IPS DF 19.7 (cell line): ENCODE data around the gene FHOD3.

Experiments
- DNase-seq: peaks from one replicate; pipeline ENCODE4 v3.0.0-alpha.2; 2013; ENCODE audit warnings: low read depth, low spot score

Gene FHOD3

DNA sequence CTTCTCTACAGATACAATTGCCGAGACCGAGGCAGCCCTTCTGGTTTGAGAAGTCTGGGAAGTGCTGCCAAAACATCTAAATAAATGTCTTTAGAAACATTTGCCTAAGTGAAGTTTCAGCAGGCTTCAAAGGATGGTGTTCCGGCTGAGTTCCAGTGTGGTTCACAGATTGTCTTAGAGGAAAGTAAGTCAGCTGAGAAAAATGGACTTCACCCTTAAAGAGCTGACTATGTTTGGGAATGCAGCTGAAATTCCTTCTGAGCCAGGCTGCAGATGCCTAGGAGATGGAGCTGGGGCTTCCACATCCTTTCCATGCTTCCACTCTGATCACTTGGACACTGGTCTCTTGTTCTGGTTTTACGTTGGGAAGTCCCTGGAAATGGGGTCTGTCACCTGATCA lies 83.6 kb downstream of the FHOD3 start:
- no peak for DNase-seq

GRCh38 chr18:36382854-36383253 lies 85.3 kb downstream of the FHOD3 start:
- no peak for DNase-seq

GRCh38 chr18:36386150-36386920 lies 88.8 kb downstream of the FHOD3 start:
- DNase-seq = no peak

DNA sequence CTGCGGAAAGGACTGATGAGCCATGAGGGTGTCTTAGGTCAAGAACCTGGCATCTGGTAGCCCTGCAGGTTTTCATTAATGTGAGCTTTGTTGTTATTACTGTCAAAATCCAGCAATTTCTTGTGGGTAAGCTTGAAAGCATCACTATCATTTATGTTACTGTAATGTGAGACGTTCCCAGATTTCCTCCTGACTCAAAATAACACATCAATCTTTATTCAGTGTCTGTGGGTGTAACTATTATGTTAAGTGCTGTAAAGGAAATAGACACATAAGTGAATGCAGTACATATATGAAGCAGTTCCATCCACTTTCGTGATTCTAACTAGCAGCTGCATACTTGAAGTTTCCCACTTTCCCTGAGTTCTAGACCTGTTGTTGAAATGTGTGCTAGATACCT lies 89.8 kb downstream of the FHOD3 start:
- DNase-seq = no peak

DNA sequence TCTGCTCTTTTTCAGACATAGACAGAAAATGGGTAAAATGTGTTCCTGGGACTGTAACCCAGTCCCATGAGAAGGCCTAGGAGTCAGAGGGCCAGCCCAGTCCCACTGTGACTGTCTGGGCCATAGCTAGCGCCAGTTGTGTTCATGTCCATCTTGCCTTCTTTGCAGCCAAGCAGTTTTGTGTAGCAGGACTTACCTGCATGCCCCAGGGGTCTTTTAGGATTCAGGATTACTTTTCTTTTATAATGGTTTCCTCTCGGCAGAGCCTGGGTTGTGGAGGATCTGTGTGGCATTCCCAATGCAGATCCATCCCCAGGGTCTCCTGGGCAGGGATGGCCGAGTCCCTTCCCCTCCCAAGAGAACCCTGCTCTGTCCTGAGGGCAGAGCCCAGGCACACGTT lies 90.8 kb downstream of the FHOD3 start:
- DNase-seq = no peak

GRCh38 chr18:36389027-36389426 lies 91.5 kb downstream of the FHOD3 start:
- no peak for DNase-seq

GRCh38 chr18:36389811-36390581 lies 92.5 kb downstream of the FHOD3 start:
- no peak for DNase-seq

GRCh38 chr18:36391426-36392145 lies 94.1 kb downstream of the FHOD3 start:
- DNase-seq = no peak

DNA sequence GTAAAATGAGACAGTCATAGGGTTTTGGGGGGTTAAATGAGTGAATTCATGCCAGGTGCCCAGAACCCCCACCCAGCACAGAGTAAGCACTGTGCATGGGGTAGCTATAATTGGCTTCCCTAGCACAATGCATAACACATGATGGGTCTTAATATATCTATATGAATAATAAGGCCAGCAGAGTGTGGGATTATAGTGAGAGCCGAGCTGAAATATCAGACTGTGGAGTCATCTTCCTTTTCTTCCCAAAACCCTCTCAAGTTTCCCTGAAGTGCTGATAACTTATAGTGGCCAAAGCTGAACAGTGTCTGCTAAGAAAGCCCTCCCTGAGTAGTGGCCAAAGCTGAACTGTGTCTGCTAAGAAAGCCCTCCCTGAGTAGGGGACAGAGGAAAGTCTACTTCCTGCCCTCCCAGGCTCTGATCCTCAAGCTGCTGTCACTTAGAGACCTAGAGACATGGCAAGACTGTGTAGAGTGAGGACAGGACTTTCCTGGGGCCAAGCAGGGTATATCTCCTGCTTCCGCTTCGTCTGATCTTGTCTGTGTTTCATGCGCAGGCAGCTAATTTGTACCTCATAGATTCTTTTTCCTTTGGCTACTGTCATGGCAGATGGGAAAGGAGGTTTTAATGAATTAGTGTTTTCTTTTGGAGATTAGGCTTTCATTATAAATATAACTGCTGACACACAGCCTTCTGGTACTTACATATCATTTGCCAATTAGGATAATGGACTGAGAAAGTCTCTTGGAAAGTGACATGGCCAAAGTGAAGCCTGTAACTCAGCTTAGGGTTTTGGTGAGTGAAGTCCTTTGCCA lies 94.9 kb downstream of the FHOD3 start:
- DNase-seq = no peak

DNA sequence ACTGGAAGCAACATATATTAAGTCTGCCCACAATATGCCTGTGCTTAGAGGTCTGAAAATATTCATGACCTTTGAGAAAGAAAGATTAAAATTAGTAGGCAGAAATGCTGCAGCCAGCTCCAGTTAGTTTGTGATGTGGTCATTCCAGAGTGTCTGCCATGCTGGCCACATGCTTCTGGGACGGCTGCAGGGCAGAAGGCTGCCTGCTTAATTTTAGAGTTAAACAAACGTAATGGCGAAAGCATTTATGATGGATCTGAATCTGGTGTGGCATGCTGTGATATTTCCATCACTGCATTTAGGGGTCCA lies 95.4 kb downstream of the FHOD3 start:
- no peak for DNase-seq

DNA sequence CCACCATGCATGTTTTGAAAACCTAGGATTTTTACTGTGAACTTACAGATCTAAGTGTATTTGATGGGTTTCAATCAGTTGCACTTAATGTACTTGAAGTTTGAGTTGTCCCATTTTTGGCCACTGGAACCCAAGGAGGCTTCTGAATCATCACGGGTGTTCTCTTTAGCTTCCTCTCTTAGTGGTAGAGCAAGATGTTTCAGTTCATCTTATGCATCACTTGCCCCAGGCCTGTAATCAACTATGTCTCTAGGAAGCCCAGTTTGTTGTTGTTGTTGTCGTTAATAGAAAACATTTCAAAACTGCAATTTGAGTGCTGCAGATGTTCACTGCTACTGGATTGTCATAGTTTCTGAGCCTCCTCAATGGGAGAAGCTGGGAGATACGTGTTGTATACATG lies 97.0 kb downstream of the FHOD3 start:
- no peak for DNase-seq

DNA sequence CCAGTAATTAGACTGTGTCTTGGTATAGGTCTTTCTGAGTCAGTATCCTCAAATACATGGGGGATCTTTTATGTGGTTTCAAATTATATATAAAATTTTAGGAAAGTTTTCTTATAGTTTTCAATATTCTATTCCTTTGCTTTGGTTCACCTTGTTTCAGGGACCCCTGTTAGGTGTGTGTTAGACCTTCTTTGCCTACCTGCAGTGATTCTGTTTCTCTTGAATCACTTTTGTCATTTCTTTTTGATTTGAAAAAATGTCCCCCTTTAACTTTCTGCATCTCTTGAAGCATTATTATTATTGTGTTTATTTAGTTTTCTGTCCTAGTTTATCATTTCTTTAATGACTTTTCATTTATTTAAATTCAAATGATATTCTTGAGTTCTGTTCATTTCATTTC lies 98.7 kb downstream of the FHOD3 start:
- no peak for DNase-seq

GRCh38 chr18:36397033-36397432 lies 99.5 kb downstream of the FHOD3 start:
- no peak for DNase-seq

DNA sequence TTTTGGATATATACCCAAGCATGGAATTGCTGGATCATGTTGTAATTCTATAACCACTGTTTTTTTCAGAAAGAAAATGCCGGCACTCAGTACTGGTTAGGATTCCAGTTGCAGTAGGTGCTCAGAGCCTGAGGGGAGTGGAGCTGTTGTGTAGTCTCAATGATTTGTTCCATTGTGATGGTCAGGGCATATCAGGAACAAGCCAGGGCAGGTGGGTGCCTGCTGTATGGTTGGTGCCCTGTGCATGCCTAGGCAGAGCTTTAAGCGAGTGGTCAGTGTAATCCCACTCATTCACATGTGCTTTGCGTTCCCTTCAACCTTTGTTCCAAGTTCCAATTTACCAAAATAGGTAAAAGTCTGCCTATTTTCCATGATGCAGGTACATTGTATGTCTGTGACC lies 100.9 kb downstream of the FHOD3 start:
- no peak for DNase-seq

DNA sequence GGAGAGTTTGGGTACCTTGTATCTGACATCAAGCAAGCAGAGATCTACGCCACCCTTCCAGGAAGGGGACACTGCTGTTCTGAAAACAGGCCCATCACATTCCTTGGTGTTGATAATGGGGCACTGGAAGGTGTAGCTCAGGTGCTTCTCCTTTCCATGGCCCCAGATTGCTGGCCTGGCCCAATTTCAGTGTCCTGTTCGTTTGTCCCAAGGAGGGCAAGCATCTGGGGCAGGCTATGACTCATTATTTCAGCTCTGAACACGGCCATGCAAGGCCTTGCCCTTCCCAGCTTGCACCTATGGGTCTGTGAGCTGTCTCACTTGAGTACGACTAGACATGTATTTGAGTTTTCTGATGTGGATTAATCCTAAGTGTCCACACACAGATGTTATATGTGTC lies 101.5 kb downstream of the FHOD3 start:
- DNase-seq = no peak

DNA sequence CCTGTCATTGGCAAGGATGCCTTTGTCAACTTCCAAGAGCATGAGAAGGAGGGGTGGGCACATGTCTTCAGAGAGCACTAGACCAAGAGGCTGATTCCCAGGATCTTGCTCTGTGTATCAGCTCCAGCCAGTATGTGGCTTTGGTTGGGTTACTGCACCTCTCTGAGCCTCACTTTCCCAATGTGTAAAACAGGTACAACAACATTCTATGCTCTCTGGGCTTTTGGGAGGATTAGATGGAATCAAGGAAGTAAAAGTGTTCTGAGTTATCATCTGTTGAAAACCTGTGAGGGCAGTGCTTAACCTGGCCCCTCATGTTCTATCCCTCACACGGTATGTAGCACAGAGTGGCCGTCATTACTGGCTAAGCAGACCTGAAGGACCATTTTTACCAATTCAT lies 103.9 kb downstream of the FHOD3 start:
- no peak for DNase-seq

- DNase-seq = peak; percentile 25
Observed at GRCh38 chr18:36402765-36403396, 105.4 kb downstream of the FHOD3 start.

- DNase-seq = no peak
Observed at GRCh38 chr18:36403896-36404820, 106.6 kb downstream of the FHOD3 start.

DNA sequence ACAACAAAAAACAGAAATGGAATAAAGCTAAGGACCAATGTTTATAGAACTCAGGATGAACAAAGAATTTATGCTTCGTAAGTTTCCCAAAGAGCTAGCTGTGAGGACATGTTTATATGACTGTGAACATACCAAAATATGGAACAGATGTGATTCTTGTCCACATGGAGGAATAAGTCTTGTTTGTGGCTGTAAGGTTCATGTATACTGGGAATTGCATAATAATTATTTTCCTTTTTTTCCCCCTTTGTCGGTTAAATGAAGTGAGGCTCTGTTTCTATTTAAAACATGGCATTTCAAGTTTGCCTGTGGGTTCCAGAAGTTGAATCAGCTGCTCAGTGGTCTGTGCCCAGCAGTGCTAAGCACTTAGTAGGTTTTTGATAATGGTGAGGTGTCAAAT lies 108.1 kb downstream of the FHOD3 start:
- DNase-seq = no peak

DNA sequence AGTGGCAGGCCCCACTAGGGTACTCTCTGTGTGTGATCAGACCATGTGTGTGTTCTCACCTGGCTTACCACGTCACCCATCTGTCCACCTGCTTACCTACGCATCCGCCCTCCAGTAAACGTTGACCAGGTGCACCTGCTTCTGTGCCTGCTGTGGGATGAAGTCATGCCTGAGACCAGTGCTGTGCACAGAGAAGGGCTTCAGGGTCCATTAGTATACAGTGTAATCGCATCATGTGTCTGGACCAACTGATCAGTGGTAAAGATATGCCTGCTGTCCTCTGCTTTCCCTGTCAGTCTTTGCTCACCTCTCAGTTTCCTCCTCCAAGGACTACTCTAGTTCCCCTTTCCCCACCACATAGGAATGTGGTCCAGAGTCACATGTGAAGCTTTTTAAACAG lies 109.3 kb downstream of the FHOD3 start:
- no peak for DNase-seq
